Smooth muscle cell (in vitro differentiated cells): ENCODE measurements around the gene SHISAL1. TPM values are rescaled to one million over a fixed set of nuclear protein-coding genes. Genes with fewer than 3 reads are reported as not detected.

Experiments used
- DNase-seq: peaks from one replicate; lab custom pipeline; 2025; ENCODE audit not compliant: unreplicated experiment; lab: John Stamatoyannopoulos, UW
- H2AFZ ChIP-seq: fragments of 200-600 bp; sonication (generic); 2 replicates; pipeline ENCODE4 v1.6.0; 2016; ENCODE audit warnings: antibody characterized with exemption, low read depth, mild to moderate bottlenecking
- H3F3A ChIP-seq: fragments of 200-600 bp; sonication (generic); 2 replicates; pipeline ENCODE4 v1.6.0; 2017; ENCODE audit warnings: antibody characterized with exemption, low read depth
- H3K27ac ChIP-seq: fragments of 200-600 bp; sonication (generic); 2 replicates; pipeline ENCODE4 v1.5.1; 2016; ENCODE audit warnings: low read depth, mild to moderate bottlenecking
- H3K27me3 ChIP-seq: fragments of 200-600 bp; sonication (generic); 2 replicates; pipeline ENCODE4 v1.6.1; 2016; ENCODE audit warnings: low read depth, mild to moderate bottlenecking
- H3K36me3 ChIP-seq: fragments of 200-600 bp; sonication (generic); 2 replicates; pipeline ENCODE4 v1.5.1; 2016; ENCODE audit warnings: low read depth
- H3K4me1 ChIP-seq: fragments of 200-600 bp; sonication (generic); 2 replicates; pipeline ENCODE4 v1.5.1; 2016; ENCODE audit warnings: low read depth
- H3K4me2 ChIP-seq: fragments of 200-600 bp; sonication (generic); 2 replicates; pipeline ENCODE4 v1.6.0; 2016; ENCODE audit warnings: mild to moderate bottlenecking
- H3K4me3 ChIP-seq: fragments of 200-600 bp; sonication (generic); 2 replicates; pipeline ENCODE4 v1.5.1; 2016; ENCODE audit warnings: mild to moderate bottlenecking
- H3K79me2 ChIP-seq: fragments of 200-600 bp; sonication (generic); 2 replicates; pipeline ENCODE4 v1.6.0; 2016; ENCODE audit warnings: low read depth, mild to moderate bottlenecking
- H3K9ac ChIP-seq: fragments of 200-600 bp; sonication (generic); 2 replicates; pipeline ENCODE4 v1.6.0; 2016; ENCODE audit warnings: low read depth
- H3K9me3 ChIP-seq: fragments of 200-600 bp; sonication (generic); replicated peaks from 2 replicates; pipeline ENCODE4 v1.5.1; 2016; ENCODE audit warnings: low read depth
- H4K20me1 ChIP-seq: fragments of 200-600 bp; sonication (generic); 2 replicates; pipeline ENCODE4 v1.6.0; 2016; ENCODE audit warnings: low read depth
- CTCF ChIP-seq: fragments of 200-600 bp; sonication (generic); IDR thresholded peaks from 2 replicates; pipeline ENCODE4 v1.5.1; 2017; ENCODE audit warnings: borderline replicate concordance, mild to moderate bottlenecking, antibody characterized with exemption; ENCODE audit not compliant: insufficient read depth, poor library complexity, severe bottlenecking
- WGBS: methylation state at CpG from one replicate; pipeline ENCODE4 v1.1.7; 2016; ENCODE audit warnings: low lambda C conversion rate; 5-methylcytosine and 5-hydroxymethylcytosine counted together
- polyA plus RNA-seq: library from polyadenylated mRNA; unstranded; fragments of >200 nt; fragmentation: Nextera tagmentation; extraction: Ambion mirVana; gene quantifications from 2 replicates; pipeline ENCODE4 v1.2.1, GENCODE V29; 2016
- total RNA-seq: library from RNA; depleted of rRNA; stranded (reverse); fragments of >200 nt; gene quantifications from 2 replicates; pipeline ENCODE4 v1.2.3, GENCODE V29; 2014

The SHISAL1 gene
- total and polyA plus RNA-seq, 2 experiments from 2014 or later = 0.78 to 1.9 TPM

- Histone ChIP-seq H3K36me3 (no peaks in the 10 kb centered on the region), H3K9ac (no peak overlapping the region), H3K79me2 (no peaks in the 10 kb centered on the region), H3F3A (no peaks in the 10 kb centered on the region), H2AFZ (no peak overlapping the region), H3K27me3 (no peaks in the 10 kb centered on the region), H3K9me3 (no peaks in the 10 kb centered on the region), H3K4me2 (no peak overlapping the region), H4K20me1 (no peaks in the 10 kb centered on the region), H3K4me1 (no peaks in the 10 kb centered on the region), H3K27ac (no peak overlapping the region), H3K4me3 (no peak overlapping the region)
- no peak for DNase-seq
- 89% methylated on average over 5 of the region's 5 CpGs for WGBS
- no peak for TF ChIP-seq CTCF
Observed at GRCh38 chr22:44199866-44200265, 112.9 kb downstream of the SHISAL1 start.

GRCh38 chr22:44199164-44199563 is 113.6 kb downstream of the SHISAL1 start:
- H3K9me3 ChIP-seq = no peaks in the 10 kb centered on the region
- H3F3A ChIP-seq = no peaks in the 10 kb centered on the region
- no peaks in the 10 kb centered on the region for H4K20me1 ChIP-seq
- H3K4me2 ChIP-seq = no peak overlapping the region
- H2AFZ ChIP-seq = no peak overlapping the region
- TF ChIP-seq CTCF = no peak
- DNase-seq = no peak
- WGBS = 100% methylated on average over 2 of the region's 2 CpGs
- H3K36me3 ChIP-seq = no peaks in the 10 kb centered on the region
- H3K4me1 ChIP-seq = no peaks in the 10 kb centered on the region
- no peak overlapping the region for H3K4me3 ChIP-seq
- no peak overlapping the region for H3K27ac ChIP-seq
- H3K27me3 ChIP-seq = no peaks in the 10 kb centered on the region
- no peak overlapping the region for H3K9ac ChIP-seq
- H3K79me2 ChIP-seq = no peaks in the 10 kb centered on the region

- Histone ChIP-seq H3K9ac (no peak overlapping the region), H3K79me2 (no peaks in the 10 kb centered on the region), H3F3A (no peaks in the 10 kb centered on the region), H3K4me3 (no peak overlapping the region), H3K36me3 (no peaks in the 10 kb centered on the region), H3K4me1 (no peaks in the 10 kb centered on the region), H3K27me3 (no peaks in the 10 kb centered on the region), H3K27ac (no peak overlapping the region), H3K4me2 (no peak overlapping the region), H4K20me1 (no peaks in the 10 kb centered on the region), H2AFZ (no peak overlapping the region), H3K9me3 (no peaks in the 10 kb centered on the region)
- no peak for TF ChIP-seq CTCF
- 95% methylated on average over 2 of the region's 2 CpGs for WGBS
- DNase-seq = no peak
Observed at GRCh38 chr22:44197271-44197670, 115.5 kb downstream of the SHISAL1 start.

- Histone ChIP-seq H3K27ac (no peak overlapping the region), H3K9me3 (no peaks in the 10 kb centered on the region), H3K4me2 (no peak overlapping the region), H3K36me3 (no peaks in the 10 kb centered on the region), H3K9ac (no peak overlapping the region), H3K27me3 (no peaks in the 10 kb centered on the region), H4K20me1 (no peaks in the 10 kb centered on the region), H3F3A (no peaks in the 10 kb centered on the region), H2AFZ (no peak overlapping the region), H3K4me3 (no peak overlapping the region), H3K4me1 (no peaks in the 10 kb centered on the region), H3K79me2 (no peaks in the 10 kb centered on the region)
- TF ChIP-seq CTCF = no peak
- whole genome bisulfite sequencing = 86% methylated on average over 10 of the region's 10 CpGs
- no peak for DNase-seq
Observed at GRCh38 chr22:44196731-44197131, 116.0 kb downstream of the SHISAL1 start.
